GM23338 (cell line): Measurements from ENCODE around the gene ANKS1B. TPM values are rescaled to one million over a fixed set of nuclear protein-coding genes. Genes with fewer than 3 reads are reported as not detected.

Experiments
- ATAC-seq: fragments of 200-7000 bp; cut with Tn5 transposase; 3 replicates; pipeline ENCODE4 v1.9.1; 2020
- DNase-seq: peaks from one replicate; pipeline ENCODE4 v3.0.0-alpha.2; 2015; ENCODE audit warnings: low spot score
- H2AFZ ChIP-seq: fragments of 200-600 bp; sonication (generic); 2 replicates; pipeline ENCODE4 v1.8.0; 2016; ENCODE audit warnings: antibody characterized with exemption, mild to moderate bottlenecking, moderate library complexity
- H3F3A ChIP-seq: fragments of 200-600 bp; sonication (generic); replicated peaks from 2 replicates; pipeline ENCODE4 v1.8.0; 2017; ENCODE audit warnings: antibody characterized with exemption, mixed run types, low read depth
- H3K27ac ChIP-seq: fragments of 200-600 bp; sonication (generic); 2 replicates; pipeline ENCODE4 v1.6.1; 2016; ENCODE audit warnings: low read depth
- H3K27me3 ChIP-seq: fragments of 200-600 bp; sonication (generic); 2 replicates; pipeline ENCODE4 v1.8.0; 2016; ENCODE audit warnings: mild to moderate bottlenecking, mixed run types, moderate library complexity; ENCODE audit not compliant: insufficient read depth
- H3K36me3 ChIP-seq: fragments of 200-600 bp; sonication (generic); 2 replicates; pipeline ENCODE4 v1.8.0; 2016; ENCODE audit warnings: mild to moderate bottlenecking; ENCODE audit not compliant: insufficient read depth
- H3K4me1 ChIP-seq: fragments of 200-600 bp; sonication (generic); 2 replicates; pipeline ENCODE4 v1.8.0; 2016; ENCODE audit warnings: mild to moderate bottlenecking, moderate library complexity; ENCODE audit not compliant: insufficient read depth
- H3K4me2 ChIP-seq: fragments of 200-600 bp; sonication (generic); 2 replicates; pipeline ENCODE4 v1.7.1; 2017; ENCODE audit warnings: mixed run types
- H3K4me3 ChIP-seq: fragments of 200-600 bp; sonication (generic); 2 replicates; pipeline ENCODE4 v1.6.1; 2016; ENCODE audit warnings: mixed run types
- H3K79me2 ChIP-seq: fragments of 200-600 bp; sonication (generic); replicated peaks from 2 replicates; pipeline ENCODE4 v1.8.0; 2017; ENCODE audit warnings: mild to moderate bottlenecking; ENCODE audit not compliant: insufficient read depth
- H3K9me2 ChIP-seq: fragments of 200-600 bp; sonication (generic); 2 replicates; pipeline ENCODE4 v1.8.0; 2017; ENCODE audit not compliant: insufficient read depth
- H4K20me1 ChIP-seq: fragments of 200-600 bp; sonication (generic); replicated peaks from 2 replicates; pipeline ENCODE4 v1.8.0; 2017; ENCODE audit warnings: mild to moderate bottlenecking; ENCODE audit not compliant: insufficient read depth
- H3K27ac Mint-ChIP-seq: 2 replicates; pipeline ENCODE4 v1.8.0; 2020; ENCODE audit warnings: inconsistent platforms, mild to moderate bottlenecking, moderate library complexity, mixed read lengths
- H3K27me3 Mint-ChIP-seq: 3 replicates; pipeline ENCODE4 v1.8.0; 2022; ENCODE audit warnings: low read depth, mild to moderate bottlenecking, moderate library complexity, mixed read lengths, inconsistent platforms; ENCODE audit not compliant: insufficient read depth, poor library complexity
- H3K36me3 Mint-ChIP-seq: 3 replicates; pipeline ENCODE4 v1.8.0; 2021; ENCODE audit warnings: low read depth, mild to moderate bottlenecking, inconsistent platforms, moderate library complexity, mixed read lengths
- H3K4me1 Mint-ChIP-seq: 3 replicates; pipeline ENCODE4 v1.8.0; 2020; ENCODE audit warnings: mild to moderate bottlenecking, inconsistent platforms, mixed read lengths
- H3K4me3 Mint-ChIP-seq: 3 replicates; pipeline ENCODE4 v1.8.0; 2021; ENCODE audit warnings: moderate library complexity, mild to moderate bottlenecking, inconsistent platforms, mixed read lengths
- H3K9me3 Mint-ChIP-seq: 3 replicates; pipeline ENCODE4 v1.8.0; 2020; ENCODE audit warnings: moderate library complexity, mild to moderate bottlenecking, inconsistent platforms, mixed read lengths
- CREB1 ChIP-seq: fragments of 250-450 bp; sonication (Bioruptor Pico); IDR thresholded peaks from 2 replicates; pipeline ENCODE4 v1.5.0; 2020; ENCODE audit warnings: low read depth, mild to moderate bottlenecking, moderate library complexity
- EZH2 ChIP-seq: fragments of 200-600 bp; sonication (generic); IDR thresholded peaks from one replicate; pipeline ENCODE4 v1.8.0; 2017; ENCODE audit warnings: antibody characterized with exemption, mild to moderate bottlenecking, low read depth; ENCODE audit not compliant: unreplicated experiment
- EZH2phosphoT487 ChIP-seq: fragments of 200-600 bp; sonication (generic); IDR thresholded peaks from one replicate; pipeline ENCODE4 v1.8.1; 2018; ENCODE audit warnings: antibody characterized with exemption; ENCODE audit not compliant: unreplicated experiment
- JUNB ChIP-seq: IDR thresholded peaks from one replicate; pipeline ENCODE4 v1.6.1; 2016; ENCODE audit warnings: antibody characterized with exemption; ENCODE audit not compliant: unreplicated experiment
- NANOG ChIP-seq: IDR thresholded peaks from 2 replicates; pipeline ENCODE4 v1.6.1; 2016; ENCODE audit warnings: antibody characterized with exemption, borderline replicate concordance
- POLR2AphosphoS5 ChIP-seq: IDR thresholded peaks from 2 replicates; pipeline ENCODE4 v1.6.1; 2016; ENCODE audit warnings: antibody characterized with exemption, low read depth
- REST ChIP-seq: IDR thresholded peaks from one replicate; pipeline ENCODE4 v1.6.1; 2018; ENCODE audit warnings: antibody characterized with exemption; ENCODE audit not compliant: unreplicated experiment
- STAT1 ChIP-seq: IDR thresholded peaks from one replicate; pipeline ENCODE4 v1.6.1; 2016; ENCODE audit warnings: antibody characterized with exemption; ENCODE audit not compliant: unreplicated experiment
- ZNF114 ChIP-seq: fragments of 250-450 bp; sonication (Bioruptor Pico); IDR thresholded peaks from 2 replicates; pipeline ENCODE4 v1.5.0; 2020; ENCODE audit warnings: mild to moderate bottlenecking, moderate library complexity
- ZNF331 ChIP-seq: fragments of 250-450 bp; sonication (Bioruptor Pico); IDR thresholded peaks from 2 replicates; pipeline ENCODE4 v1.5.0; 2020; ENCODE audit warnings: low read depth, mild to moderate bottlenecking, moderate library complexity
- ZNF462 ChIP-seq: fragments of 250-450 bp; sonication (Bioruptor Pico); IDR thresholded peaks from 2 replicates; pipeline ENCODE4 v1.5.0; 2020; ENCODE audit warnings: mild to moderate bottlenecking, moderate library complexity
- polyA plus RNA-seq: library from polyadenylated mRNA; unstranded; fragments of >200 nt; fragmentation: Nextera tagmentation; extraction: Ambion mirVana; gene quantifications from 2 replicates; pipeline ENCODE4 v1.2.1, GENCODE V29; 2016
- total RNA-seq: library from RNA; depleted of rRNA; stranded (reverse); fragments of >200 nt; shearing (Covaris generic); gene quantifications from 2 replicates; pipeline ENCODE4 v1.2.3, GENCODE V29; 2014
- TF ChIP-seq, protein P1 (sequence below): IDR thresholded peaks from 2 replicates; pipeline ENCODE4 v1.6.1; 2016; ENCODE audit warnings: antibody characterized with exemption
- TF ChIP-seq, protein P2 (sequence below), 2 experiments: fragments of 200-600 bp in 1 of 2; sonication (generic) in 1 of 2; conservative IDR thresholded peaks; 2 replicates each; pipeline versions ENCODE4 v1.5.1 to v1.6.1; 2016 to 2017; ENCODE audit warnings: antibody characterized with exemption in 2 of 2, low read depth in 2 of 2, mild to moderate bottlenecking in 2 of 2, moderate library complexity in 1 of 2

ANKS1B gene
- total and polyA plus RNA-seq, 2 experiments from 2014 or later = 4.3 to 5.8 TPM

DNA sequence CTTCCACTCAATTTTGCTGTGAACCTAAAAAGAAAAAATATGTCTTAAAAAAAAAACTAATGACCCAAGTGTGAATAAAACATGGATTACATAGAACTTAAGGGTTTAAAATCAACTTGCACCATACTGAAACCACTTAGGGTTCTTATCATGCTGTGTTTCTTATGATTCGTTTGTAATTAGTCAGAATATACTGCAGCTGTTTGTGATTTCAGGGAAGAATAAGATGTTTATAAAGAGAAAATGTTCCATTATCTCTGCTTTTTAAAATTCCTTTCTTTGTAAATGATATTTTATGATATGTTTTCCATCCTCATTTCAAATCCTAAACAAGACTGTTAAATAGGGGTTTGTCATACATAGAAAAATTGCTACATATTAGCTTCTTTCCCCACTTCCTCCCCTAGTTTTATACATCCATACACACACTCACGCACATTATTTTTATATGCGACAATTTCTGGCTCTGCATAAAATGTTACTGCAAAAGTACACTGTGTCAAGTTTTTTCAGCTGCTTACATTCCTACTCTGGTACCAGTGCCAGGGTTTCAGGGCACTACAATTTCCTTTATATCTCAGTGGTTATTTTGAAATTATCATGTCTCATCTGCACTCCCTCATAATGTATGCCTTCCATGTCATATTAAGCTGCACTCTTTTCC, 612.3 kb downstream of the ANKS1B start:
- Histone ChIP-seq H3K36me3 (no peaks in the 10 kb centered on the region), H3K4me1 (no peaks in the 10 kb centered on the region), H3K4me3 (no peak overlapping the region), H3K79me2 (no peaks in the 10 kb centered on the region), H3K4me2 (no peak overlapping the region), H4K20me1 (no peaks in the 10 kb centered on the region), H2AFZ (no peak overlapping the region), H3F3A (no peaks in the 10 kb centered on the region), H3K27ac (no peak overlapping the region), H3K27me3 (no peaks in the 10 kb centered on the region), H3K9me2 (no peaks in the 10 kb centered on the region)
- TF ChIP-seq ZNF114 (CRISPR knock-in tag) (no peak), EZH2 (no peak), ZNF462 (CRISPR knock-in tag) (no peak), NANOG (no peak), STAT1 (no peak), REST (no peak), EZH2phosphoT487 (no peak), POLR2AphosphoS5 (no peak), JUNB (no peak), CREB1 (no peak), ZNF331 (no peak)
- TF ChIP-seq, protein P1, sequence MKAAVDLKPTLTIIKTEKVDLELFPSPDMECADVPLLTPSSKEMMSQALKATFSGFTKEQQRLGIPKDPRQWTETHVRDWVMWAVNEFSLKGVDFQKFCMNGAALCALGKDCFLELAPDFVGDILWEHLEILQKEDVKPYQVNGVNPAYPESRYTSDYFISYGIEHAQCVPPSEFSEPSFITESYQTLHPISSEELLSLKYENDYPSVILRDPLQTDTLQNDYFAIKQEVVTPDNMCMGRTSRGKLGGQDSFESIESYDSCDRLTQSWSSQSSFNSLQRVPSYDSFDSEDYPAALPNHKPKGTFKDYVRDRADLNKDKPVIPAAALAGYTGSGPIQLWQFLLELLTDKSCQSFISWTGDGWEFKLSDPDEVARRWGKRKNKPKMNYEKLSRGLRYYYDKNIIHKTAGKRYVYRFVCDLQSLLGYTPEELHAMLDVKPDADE = no peak
- TF ChIP-seq, protein P2, sequence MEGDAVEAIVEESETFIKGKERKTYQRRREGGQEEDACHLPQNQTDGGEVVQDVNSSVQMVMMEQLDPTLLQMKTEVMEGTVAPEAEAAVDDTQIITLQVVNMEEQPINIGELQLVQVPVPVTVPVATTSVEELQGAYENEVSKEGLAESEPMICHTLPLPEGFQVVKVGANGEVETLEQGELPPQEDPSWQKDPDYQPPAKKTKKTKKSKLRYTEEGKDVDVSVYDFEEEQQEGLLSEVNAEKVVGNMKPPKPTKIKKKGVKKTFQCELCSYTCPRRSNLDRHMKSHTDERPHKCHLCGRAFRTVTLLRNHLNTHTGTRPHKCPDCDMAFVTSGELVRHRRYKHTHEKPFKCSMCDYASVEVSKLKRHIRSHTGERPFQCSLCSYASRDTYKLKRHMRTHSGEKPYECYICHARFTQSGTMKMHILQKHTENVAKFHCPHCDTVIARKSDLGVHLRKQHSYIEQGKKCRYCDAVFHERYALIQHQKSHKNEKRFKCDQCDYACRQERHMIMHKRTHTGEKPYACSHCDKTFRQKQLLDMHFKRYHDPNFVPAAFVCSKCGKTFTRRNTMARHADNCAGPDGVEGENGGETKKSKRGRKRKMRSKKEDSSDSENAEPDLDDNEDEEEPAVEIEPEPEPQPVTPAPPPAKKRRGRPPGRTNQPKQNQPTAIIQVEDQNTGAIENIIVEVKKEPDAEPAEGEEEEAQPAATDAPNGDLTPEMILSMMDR (conservative IDR thresholded peaks at IDR 0.05; ENCODE audit: low read depth in 2 of 2) = no peak
- no peak for ATAC-seq
- Mint-ChIP-seq H3K36me3 (no peaks in the 10 kb centered on the region), H3K27ac (no peak overlapping the region), H3K4me3 (no peak overlapping the region), H3K4me1 (peaks cover 12% of the 10 kb centered on the region; the same call in 2 of the 3 replicates), H3K9me3 (no peaks in the 10 kb centered on the region), H3K27me3 (peaks cover 5% of the 10 kb centered on the region)
- DNase-seq = no peak
